Stimulated activated naive B cell treated with anti-CD40 and anti-IgM and Interleukin-4, amounts not matched to agents 10 μg/mL and 1 μg/mL and 100 μg/mL, for 72 hours (primary cell): ENCODE results near the gene USP6NL.
A peak's percentile ranks its signal among the peaks of the same experiment; 100 is the strongest.
"Not testable (repeated sequence)": the region's sequence is repeated elsewhere in the genome, so short reads cannot be mapped to it uniquely, and the experiment has no call there.

Source experiments
- ATAC-seq, 2 donors: fragments of 150-1000 bp; cut with Tn5 transposase; replicated peaks; 2 replicates each; pipeline ENCODE4 v1.10.0; 2021; ENCODE audit warnings: moderate library complexity in 1 of 2
- DNase-seq: peaks from one replicate; pipeline ENCODE4 v3.0.0; 2021
- H3K27ac Mint-ChIP-seq: one replicate; pipeline ENCODE4 v1.8.0; 2022; ENCODE audit warnings: mild to moderate bottlenecking, mixed read lengths
- H3K27me3 Mint-ChIP-seq, 2 donors: one replicate each; pipeline ENCODE4 v1.8.0; 2022; ENCODE audit warnings: mixed read lengths in 2 of 2
- H3K36me3 Mint-ChIP-seq, 2 donors: one replicate each; pipeline ENCODE4 v1.8.0; 2022; ENCODE audit warnings: mixed read lengths in 2 of 2, mild to moderate bottlenecking in 1 of 2
- H3K4me1 Mint-ChIP-seq, 2 donors: one replicate each; pipeline ENCODE4 v1.8.0; 2022; ENCODE audit warnings: mixed read lengths in 2 of 2, mild to moderate bottlenecking in 1 of 2
- H3K4me3 Mint-ChIP-seq, 2 donors: one replicate each; pipeline ENCODE4 v1.8.0; 2022; ENCODE audit warnings: mild to moderate bottlenecking in 2 of 2, mixed read lengths in 2 of 2, moderate library complexity in 1 of 2
- H3K9me3 Mint-ChIP-seq, 2 donors: one replicate each; pipeline ENCODE4 v1.8.0; 2022; ENCODE audit warnings: mixed read lengths in 2 of 2, mild to moderate bottlenecking in 1 of 2

Gene USP6NL

GRCh38 chr10:11448190-11448544, 163.3 kb downstream of the USP6NL start:
- H3K4me1 Mint-ChIP-seq = peaks cover 35 to 57% of the 10 kb centered on the region in 2 donors
- peak overlapping the region; percentile 57 to 82 for H3K4me3 Mint-ChIP-seq
- DNase-seq (no peak), ATAC-seq (peak; percentile 57 to 68)
- H3K9me3 Mint-ChIP-seq = no peaks in the 10 kb centered on the region
- peaks cover 0 to 3% of the 10 kb centered on the region in 2 donors for H3K36me3 Mint-ChIP-seq
- no peak overlapping the region for H3K27ac Mint-ChIP-seq
- H3K27me3 Mint-ChIP-seq = peaks cover 0 to 4% of the 10 kb centered on the region in 2 donors

DNA sequence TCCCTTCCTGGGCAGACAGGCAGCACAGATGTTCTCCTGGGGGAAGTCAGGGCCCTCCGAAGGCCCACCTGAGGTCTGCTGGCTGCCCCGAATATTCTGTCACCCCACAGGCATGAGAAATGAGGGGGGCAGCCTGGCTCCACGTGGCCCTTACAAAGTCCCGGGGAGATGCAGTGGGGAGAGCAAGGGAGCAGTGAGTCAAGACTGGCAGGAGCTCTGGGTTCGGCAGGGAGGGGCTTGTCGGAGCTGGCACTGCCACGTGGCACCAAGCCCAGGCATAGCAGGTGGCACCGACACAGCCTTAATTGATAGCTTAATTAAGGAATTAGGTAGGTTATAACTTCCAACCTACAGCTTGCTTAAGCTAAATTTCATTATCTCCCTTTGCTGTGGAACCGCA, 163.9 kb downstream of the USP6NL start:
- peaks cover 0 to 1% of the 10 kb centered on the region in 2 donors for H3K36me3 Mint-ChIP-seq
- H3K4me3 Mint-ChIP-seq = no peak overlapping the region
- no peak overlapping the region for H3K27ac Mint-ChIP-seq
- DNase-seq (no peak), ATAC-seq (no peak)
- peaks cover 0 to 4% of the 10 kb centered on the region in 2 donors for H3K27me3 Mint-ChIP-seq
- no peaks in the 10 kb centered on the region for H3K9me3 Mint-ChIP-seq
- H3K4me1 Mint-ChIP-seq = peaks cover 37 to 62% of the 10 kb centered on the region in 2 donors

- H3K9me3 Mint-ChIP-seq = no peaks in the 10 kb centered on the region
- DNase-seq = no peak
- ATAC-seq = no peak
- H3K4me3 Mint-ChIP-seq = no peak overlapping the region
- peaks cover 36 to 62% of the 10 kb centered on the region in 2 donors for H3K4me1 Mint-ChIP-seq
- H3K27ac Mint-ChIP-seq = no peak overlapping the region
- H3K27me3 Mint-ChIP-seq = peaks cover 0 to 4% of the 10 kb centered on the region in 2 donors
- H3K36me3 Mint-ChIP-seq = no peaks in the 10 kb centered on the region
These were observed 164.6 kb downstream of the USP6NL start for GRCh38 chr10:11446864-11447263.

- Mint-ChIP-seq H3K4me1 (peaks cover 37 to 64% of the 10 kb centered on the region in 2 donors), H3K27me3 (peaks cover 0 to 4% of the 10 kb centered on the region in 2 donors), H3K36me3 (peaks cover 2 to 3% of the 10 kb centered on the region in 2 donors), H3K9me3 (peaks cover 0 to 3% of the 10 kb centered on the region in 2 donors), H3K4me3 (no peak overlapping the region), H3K27ac (peak overlapping the region; percentile 9)
- ATAC-seq (no peak), DNase-seq (no peak)
These were observed 165.3 kb downstream of the USP6NL start for GRCh38 chr10:11446133-11446532.

- no peak for DNase-seq
- Mint-ChIP-seq H3K4me1 (peaks cover 44 to 67% of the 10 kb centered on the region in 2 donors), H3K27ac (no peak overlapping the region)
These were observed 166.8 kb downstream of the USP6NL start for GRCh38 chr10:11444531-11445228.

DNA sequence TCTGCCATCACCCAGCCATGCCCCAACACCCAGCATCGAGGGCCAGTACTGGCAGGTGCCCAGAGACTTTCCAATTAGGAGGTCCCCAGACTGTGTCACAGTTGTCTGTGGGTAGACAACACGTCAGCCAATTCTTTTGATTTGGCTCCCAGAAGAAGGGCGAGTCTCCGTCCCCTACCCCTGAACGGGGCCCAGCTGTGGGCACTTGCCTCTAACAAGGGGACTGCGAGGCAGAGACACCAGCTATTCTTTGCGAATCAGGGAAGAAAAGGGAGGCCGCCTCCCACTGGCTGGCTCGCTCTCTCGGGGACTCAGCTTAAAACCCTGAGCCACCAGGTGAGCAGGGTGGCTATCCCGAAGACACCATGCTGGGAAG, 167.3 kb downstream of the USP6NL start:
- Mint-ChIP-seq H3K4me1 (peaks cover 44 to 70% of the 10 kb centered on the region in 2 donors), H3K4me3 (no peak overlapping the region), H3K36me3 (peaks cover 6 to 8% of the 10 kb centered on the region in 2 donors), H3K27ac (no peak overlapping the region), H3K9me3 (peaks cover 0 to 4% of the 10 kb centered on the region in 2 donors), H3K27me3 (peaks cover 0 to 4% of the 10 kb centered on the region in 2 donors)
- DNase-seq (no peak), ATAC-seq (no peak)

More at GRCh38 chr10:11444531-11445228, 166.8 kb downstream of the USP6NL start:
- H3K9me3 Mint-ChIP-seq = peaks cover 0 to 3% of the 10 kb centered on the region in 2 donors
- no peak for ATAC-seq
- no peak overlapping the region for H3K4me3 Mint-ChIP-seq
- H3K36me3 Mint-ChIP-seq = peaks cover 6 to 8% of the 10 kb centered on the region in 2 donors
- peaks cover 0 to 4% of the 10 kb centered on the region in 2 donors for H3K27me3 Mint-ChIP-seq

GRCh38 chr10:11443468-11444154, 167.8 kb downstream of the USP6NL start:
- Mint-ChIP-seq H3K27ac (no peak overlapping the region), H3K9me3 (peaks cover 0 to 5% of the 10 kb centered on the region in 2 donors), H3K27me3 (peaks cover 0 to 4% of the 10 kb centered on the region in 2 donors), H3K4me3 (no peak overlapping the region), H3K36me3 (peaks cover 8% of the 10 kb centered on the region in 2 donors), H3K4me1 (peaks cover 40 to 68% of the 10 kb centered on the region in 2 donors)
- ATAC-seq = no peak
- DNase-seq = no peak

DNA sequence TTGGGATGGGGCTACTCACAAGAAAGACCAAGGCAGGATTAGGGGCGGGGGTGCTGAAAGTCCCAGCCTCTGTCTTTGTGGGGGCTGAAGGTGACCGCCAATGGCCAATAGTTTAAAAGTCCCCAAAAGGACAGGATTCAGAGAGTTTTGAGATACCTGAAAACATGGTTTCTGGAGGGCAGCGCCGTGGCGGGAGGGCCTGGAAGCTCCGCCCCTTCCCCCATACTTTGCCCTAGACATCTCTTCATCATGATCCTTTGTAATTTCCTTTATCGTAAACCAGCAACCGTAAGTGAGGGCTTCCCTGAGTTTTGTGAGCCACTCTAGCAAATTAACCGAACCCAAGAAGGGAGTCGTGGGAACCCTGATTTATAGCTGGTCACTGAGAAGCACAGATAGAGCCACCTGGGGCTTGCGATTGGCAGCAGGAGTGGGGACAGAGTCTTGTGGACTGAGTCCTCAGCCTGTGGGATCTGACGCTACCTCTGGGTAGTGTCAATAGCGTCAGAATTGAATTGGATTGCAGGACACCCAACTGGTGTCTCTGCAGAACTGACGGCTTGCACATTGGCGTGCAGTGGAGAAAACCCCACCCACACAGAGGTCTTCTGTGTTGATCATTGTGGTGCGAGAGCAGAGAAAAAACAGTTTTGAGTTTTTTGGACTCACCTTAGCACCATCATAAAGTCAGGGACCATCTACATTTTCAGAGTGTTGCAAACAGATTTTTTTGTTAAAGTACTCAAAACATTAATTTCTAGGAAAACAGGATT, 169.3 kb downstream of the USP6NL start:
- no peak for DNase-seq
- no peak for ATAC-seq
- Mint-ChIP-seq H3K36me3 (peaks cover 8% of the 10 kb centered on the region in 2 donors), H3K27ac (no peak overlapping the region), H3K4me3 (no peak overlapping the region), H3K4me1 (peaks cover 29 to 54% of the 10 kb centered on the region in 2 donors), H3K27me3 (peaks cover 0 to 4% of the 10 kb centered on the region in 2 donors), H3K9me3 (peaks cover 0 to 5% of the 10 kb centered on the region in 2 donors)

GRCh38 chr10:11441151-11441535, 170.3 kb downstream of the USP6NL start:
- Mint-ChIP-seq H3K9me3 (peaks cover 0 to 5% of the 10 kb centered on the region in 2 donors), H3K36me3 (peaks cover 8% of the 10 kb centered on the region in 2 donors), H3K27ac (peak overlapping the region; percentile 96), H3K4me1 (peaks cover 26 to 52% of the 10 kb centered on the region in 2 donors), H3K27me3 (peaks cover 0 to 2% of the 10 kb centered on the region in 2 donors), H3K4me3 (peak overlapping the region; percentile 47 to 71)
- ATAC-seq (no peak), DNase-seq (no peak)

- peaks cover 8% of the 10 kb centered on the region in 2 donors for H3K36me3 Mint-ChIP-seq
- H3K9me3 Mint-ChIP-seq = peaks cover 0 to 5% of the 10 kb centered on the region in 2 donors
- ATAC-seq (peak; percentile 91 to 92), DNase-seq (peak; percentile 69)
- peak overlapping the region; percentile 96 for H3K27ac Mint-ChIP-seq
- no peaks in the 10 kb centered on the region for H3K27me3 Mint-ChIP-seq
- H3K4me1 Mint-ChIP-seq = peaks cover 29 to 54% of the 10 kb centered on the region in 2 donors
- H3K4me3 Mint-ChIP-seq = peak overlapping the region; percentile 47 to 71
These were observed 170.9 kb downstream of the USP6NL start for GRCh38 chr10:11440250-11441150.

- Mint-ChIP-seq H3K36me3 (peaks cover 8% of the 10 kb centered on the region in 2 donors), H3K27me3 (no peaks in the 10 kb centered on the region), H3K4me3 (peak overlapping the region in 1 of 2 donors; percentile 41), H3K4me1 (peaks cover 29 to 54% of the 10 kb centered on the region in 2 donors), H3K27ac (peak overlapping the region; percentile 96), H3K9me3 (peaks cover 0 to 5% of the 10 kb centered on the region in 2 donors)
- DNase-seq (no peak), ATAC-seq (no peak)
These were observed 171.9 kb downstream of the USP6NL start for GRCh38 chr10:11439523-11440053.

- H3K27me3 Mint-ChIP-seq = no peaks in the 10 kb centered on the region
- peaks cover 8% of the 10 kb centered on the region in 2 donors for H3K36me3 Mint-ChIP-seq
- H3K4me3 Mint-ChIP-seq = no peak overlapping the region
- peaks cover 25 to 44% of the 10 kb centered on the region in 2 donors for H3K4me1 Mint-ChIP-seq
- peaks cover 0 to 5% of the 10 kb centered on the region in 2 donors for H3K9me3 Mint-ChIP-seq
- H3K27ac Mint-ChIP-seq = peak overlapping the region; percentile 27
- ATAC-seq = no peak
- DNase-seq = no peak
These were observed 173.9 kb downstream of the USP6NL start for GRCh38 chr10:11437391-11438142.

GRCh38 chr10:11436445-11436844, 175.0 kb downstream of the USP6NL start:
- H3K4me3 Mint-ChIP-seq, H3K27me3 Mint-ChIP-seq, H3K27ac Mint-ChIP-seq, H3K36me3 Mint-ChIP-seq, H3K9me3 Mint-ChIP-seq, DNase-seq, ATAC-seq: not testable (repeated sequence)
- H3K4me1 Mint-ChIP-seq = peaks cover 23 to 39% of the 10 kb centered on the region in 2 donors
